Panc1 (cell line): ENCODE results near the gene CCDC57.

ENCODE experiments used
- CTCF ChIP-seq: fragments of 450-650 bp; IDR thresholded peaks from 2 replicates; pipeline ENCODE4 v1.5.1; 2017; ENCODE audit warnings: mild to moderate bottlenecking
- POLR2AphosphoS5 ChIP-seq: IDR thresholded peaks from 2 replicates; pipeline ENCODE4 v1.6.1; 2012; ENCODE audit warnings: mild to moderate bottlenecking, low read depth, low read length, moderate library complexity
- REST ChIP-seq, 2 experiments: IDR thresholded peaks; 2 replicates each; pipeline ENCODE4 v1.6.1; 2011 to 2012; ENCODE audit warnings: low read depth in 2 of 2, control low read depth in 1 of 2, low read length in 1 of 2, mild to moderate bottlenecking in 1 of 2, moderate library complexity in 1 of 2; ENCODE audit not compliant: insufficient read depth in 1 of 2
- SIN3A ChIP-seq: IDR thresholded peaks from 2 replicates; pipeline ENCODE4 v1.6.1; 2012; ENCODE audit warnings: low read depth, mild to moderate bottlenecking, low read length, moderate library complexity, borderline replicate concordance; ENCODE audit not compliant: insufficient read depth
- TCF7L2 ChIP-seq: IDR thresholded peaks from 2 replicates; pipeline ENCODE4 v1.6.1; 2011; ENCODE audit warnings: mild to moderate bottlenecking, low read depth, low read length, inconsistent platforms

GRCh38 chr17:82055965-82056728 is 156.5 kb downstream of the CCDC57 start:
- TF ChIP-seq CTCF = no peak
- TF ChIP-seq POLR2AphosphoS5 = no peak
- TF ChIP-seq REST (IDR thresholded peaks at IDR 0.05; ENCODE audit: insufficient read depth in 1 of 2, low read depth in 2 of 2, low read length in 1 of 2) = no peak
- TF ChIP-seq TCF7L2 = no peak; the same call in 1 of the 2 replicates
- no peak for TF ChIP-seq SIN3A
